Stimulated activated effector memory CD8-positive, alpha-beta T cell treated with anti-CD3 and anti-CD28 coated beads, Interleukin-12 subunit alpha, Interleukin-12 subunit beta, amount 100 ng/mL, for 72 hours (primary cell): ENCODE data around the gene SSTR3.
A peak's percentile ranks its signal among the peaks of the same experiment; 100 is the strongest.

ENCODE experiments used
- ATAC-seq: fragments of 150-1000 bp; cut with Tn5 transposase; 2 replicates; pipeline ENCODE4 v1.10.0; 2021
- DNase-seq, 2 donors: peaks; one replicate each; pipeline ENCODE4 v3.0.0; 2021 to 2022; ENCODE audit warnings: low spot score in 2 of 2
- H3K27ac Mint-ChIP-seq: one replicate; pipeline ENCODE4 v1.8.0; 2022; ENCODE audit warnings: mild to moderate bottlenecking, mixed read lengths
- H3K36me3 Mint-ChIP-seq: one replicate; pipeline ENCODE4 v1.8.0; 2022; ENCODE audit warnings: mild to moderate bottlenecking, mixed read lengths
- H3K4me1 Mint-ChIP-seq: one replicate; pipeline ENCODE4 v1.8.0; 2022; ENCODE audit warnings: mixed read lengths
- H3K4me3 Mint-ChIP-seq: one replicate; pipeline ENCODE4 v1.8.0; 2022; ENCODE audit warnings: mild to moderate bottlenecking, mixed read lengths
- H3K9me3 Mint-ChIP-seq: one replicate; pipeline ENCODE4 v1.8.0; 2022; ENCODE audit warnings: mixed read lengths

The SSTR3 gene

GRCh38 chr22:37225481-37225880 lies 13.2 kb upstream of the SSTR3 start:
- Mint-ChIP-seq H3K9me3 (peaks cover 10% of the 10 kb centered on the region), H3K4me3 (no peak overlapping the region), H3K4me1 (peaks cover 90% of the 10 kb centered on the region), H3K27ac (peak overlapping the region; percentile 91), H3K36me3 (peaks cover 94% of the 10 kb centered on the region)
- ATAC-seq (no peak), DNase-seq (no peak)

- DNase-seq = no peak
- H3K4me1 Mint-ChIP-seq = peaks cover 89% of the 10 kb centered on the region
- H3K27ac Mint-ChIP-seq = peak overlapping the region; percentile 91
- peaks cover 10% of the 10 kb centered on the region for H3K9me3 Mint-ChIP-seq
- ATAC-seq = no peak
- H3K4me3 Mint-ChIP-seq = peak overlapping the region; percentile 44
- H3K36me3 Mint-ChIP-seq = peaks cover 89% of the 10 kb centered on the region
Observed at GRCh38 chr22:37224757-37225420, 12.6 kb upstream of the SSTR3 start.

- Mint-ChIP-seq H3K4me1 (peaks cover 89% of the 10 kb centered on the region), H3K9me3 (peaks cover 10% of the 10 kb centered on the region), H3K27ac (peak overlapping the region; percentile 91), H3K4me3 (peak overlapping the region; percentile 44), H3K36me3 (peaks cover 80% of the 10 kb centered on the region)
- DNase-seq = no peak
- ATAC-seq = no peak
Observed at GRCh38 chr22:37223965-37224551, 11.8 kb upstream of the SSTR3 start.

GRCh38 chr22:37222440-37222971 lies 10.2 kb upstream of the SSTR3 start:
- H3K4me3 Mint-ChIP-seq = peak overlapping the region; percentile 44
- H3K27ac Mint-ChIP-seq = peak overlapping the region; percentile 91
- peaks cover 65% of the 10 kb centered on the region for H3K36me3 Mint-ChIP-seq
- peaks cover 10% of the 10 kb centered on the region for H3K9me3 Mint-ChIP-seq
- peaks cover 91% of the 10 kb centered on the region for H3K4me1 Mint-ChIP-seq
- DNase-seq (peak in 1 of 2 donors; percentile 73), ATAC-seq (peak; percentile 57)

- H3K36me3 Mint-ChIP-seq = peaks cover 57% of the 10 kb centered on the region
Observed at GRCh38 chr22:37221424-37222333, 9.4 kb upstream of the SSTR3 start.

GRCh38 chr22:37220543-37220981 lies 8.3 kb upstream of the SSTR3 start:
- Mint-ChIP-seq H3K4me1 (peaks cover 79% of the 10 kb centered on the region), H3K36me3 (peaks cover 45% of the 10 kb centered on the region)

More at GRCh38 chr22:37221424-37222333, 9.4 kb upstream of the SSTR3 start:
- peak overlapping the region; percentile 44 for H3K4me3 Mint-ChIP-seq
- DNase-seq = no peak
- peaks cover 90% of the 10 kb centered on the region for H3K4me1 Mint-ChIP-seq
- ATAC-seq = no peak
- peaks cover 10% of the 10 kb centered on the region for H3K9me3 Mint-ChIP-seq
- peak overlapping the region; percentile 91 for H3K27ac Mint-ChIP-seq

GRCh38 chr22:37219533-37219932 lies 7.3 kb upstream of the SSTR3 start:
- ATAC-seq (peak; percentile 37), DNase-seq (no peak)
- H3K4me1 Mint-ChIP-seq = peaks cover 68% of the 10 kb centered on the region
- H3K9me3 Mint-ChIP-seq = peaks cover 10% of the 10 kb centered on the region
- H3K36me3 Mint-ChIP-seq = peaks cover 39% of the 10 kb centered on the region
- H3K27ac Mint-ChIP-seq = peak overlapping the region; percentile 91
- peak overlapping the region; percentile 53 for H3K4me3 Mint-ChIP-seq

More at GRCh38 chr22:37220543-37220981, 8.3 kb upstream of the SSTR3 start:
- Mint-ChIP-seq H3K27ac (peak overlapping the region; percentile 91), H3K9me3 (peaks cover 10% of the 10 kb centered on the region), H3K4me3 (peak overlapping the region; percentile 53)
- DNase-seq (no peak), ATAC-seq (no peak)

- DNase-seq (no peak), ATAC-seq (peak; percentile 71)
- H3K4me1 Mint-ChIP-seq = peaks cover 62% of the 10 kb centered on the region
- peak overlapping the region; percentile 91 for H3K27ac Mint-ChIP-seq
- H3K9me3 Mint-ChIP-seq = peaks cover 10% of the 10 kb centered on the region
- peak overlapping the region; percentile 53 for H3K4me3 Mint-ChIP-seq
- H3K36me3 Mint-ChIP-seq = peaks cover 34% of the 10 kb centered on the region
Observed at GRCh38 chr22:37218771-37219411, 6.6 kb upstream of the SSTR3 start.

- Mint-ChIP-seq H3K4me3 (peak overlapping the region; percentile 53), H3K9me3 (peaks cover 7% of the 10 kb centered on the region), H3K4me1 (peaks cover 57% of the 10 kb centered on the region), H3K36me3 (peaks cover 33% of the 10 kb centered on the region), H3K27ac (peak overlapping the region; percentile 91)
- DNase-seq (no peak), ATAC-seq (no peak)
Observed at GRCh38 chr22:37218399-37218770, 6.1 kb upstream of the SSTR3 start.

GRCh38 chr22:37215890-37216289 lies 3.6 kb upstream of the SSTR3 start:
- Mint-ChIP-seq H3K4me3 (no peak overlapping the region), H3K9me3 (peaks cover 3% of the 10 kb centered on the region), H3K4me1 (peaks cover 32% of the 10 kb centered on the region), H3K27ac (no peak overlapping the region), H3K36me3 (peaks cover 20% of the 10 kb centered on the region)
- ATAC-seq (no peak), DNase-seq (no peak)

GRCh38 chr22:37214731-37215030 lies 2.4 kb upstream of the SSTR3 start:
- peaks cover 15% of the 10 kb centered on the region for H3K36me3 Mint-ChIP-seq
- peaks cover 21% of the 10 kb centered on the region for H3K4me1 Mint-ChIP-seq
- DNase-seq (no peak), ATAC-seq (no peak)
- H3K9me3 Mint-ChIP-seq = no peaks in the 10 kb centered on the region
- H3K27ac Mint-ChIP-seq = no peak overlapping the region
- H3K4me3 Mint-ChIP-seq = no peak overlapping the region

GRCh38 chr22:37213941-37214730 lies 1.9 kb upstream of the SSTR3 start:
- Mint-ChIP-seq H3K9me3 (no peaks in the 10 kb centered on the region), H3K36me3 (peaks cover 15% of the 10 kb centered on the region), H3K4me3 (no peak overlapping the region), H3K27ac (no peak overlapping the region), H3K4me1 (peaks cover 16% of the 10 kb centered on the region)
- DNase-seq (no peak), ATAC-seq (no peak)

- Mint-ChIP-seq H3K36me3 (peaks cover 15% of the 10 kb centered on the region), H3K9me3 (no peaks in the 10 kb centered on the region), H3K4me1 (peaks cover 8% of the 10 kb centered on the region), H3K4me3 (no peak overlapping the region), H3K27ac (no peak overlapping the region)
- DNase-seq (no peak), ATAC-seq (no peak)
Observed at GRCh38 chr22:37213218-37213855, 1.1 kb upstream of the SSTR3 start.

GRCh38 chr22:37211866-37212173 lies 457 bp downstream of the SSTR3 start:
- DNase-seq (no peak), ATAC-seq (no peak)
- H3K36me3 Mint-ChIP-seq = peaks cover 15% of the 10 kb centered on the region
- H3K4me1 Mint-ChIP-seq = no peaks in the 10 kb centered on the region
- H3K27ac Mint-ChIP-seq = peak overlapping the region; percentile 56
- no peaks in the 10 kb centered on the region for H3K9me3 Mint-ChIP-seq
- no peak overlapping the region for H3K4me3 Mint-ChIP-seq
